ENCODE data around the gene LARGE1. TPM values are rescaled to one million over a fixed set of nuclear protein-coding genes. Genes with fewer than 3 reads are reported as not detected.

LARGE1 gene
- total and polyA plus RNA-seq, 2 of the 8 experiments (the other 6 are each of a cell fraction or from before 2014, with no cell fraction given): 43.7 to 83.0 TPM

DNA sequence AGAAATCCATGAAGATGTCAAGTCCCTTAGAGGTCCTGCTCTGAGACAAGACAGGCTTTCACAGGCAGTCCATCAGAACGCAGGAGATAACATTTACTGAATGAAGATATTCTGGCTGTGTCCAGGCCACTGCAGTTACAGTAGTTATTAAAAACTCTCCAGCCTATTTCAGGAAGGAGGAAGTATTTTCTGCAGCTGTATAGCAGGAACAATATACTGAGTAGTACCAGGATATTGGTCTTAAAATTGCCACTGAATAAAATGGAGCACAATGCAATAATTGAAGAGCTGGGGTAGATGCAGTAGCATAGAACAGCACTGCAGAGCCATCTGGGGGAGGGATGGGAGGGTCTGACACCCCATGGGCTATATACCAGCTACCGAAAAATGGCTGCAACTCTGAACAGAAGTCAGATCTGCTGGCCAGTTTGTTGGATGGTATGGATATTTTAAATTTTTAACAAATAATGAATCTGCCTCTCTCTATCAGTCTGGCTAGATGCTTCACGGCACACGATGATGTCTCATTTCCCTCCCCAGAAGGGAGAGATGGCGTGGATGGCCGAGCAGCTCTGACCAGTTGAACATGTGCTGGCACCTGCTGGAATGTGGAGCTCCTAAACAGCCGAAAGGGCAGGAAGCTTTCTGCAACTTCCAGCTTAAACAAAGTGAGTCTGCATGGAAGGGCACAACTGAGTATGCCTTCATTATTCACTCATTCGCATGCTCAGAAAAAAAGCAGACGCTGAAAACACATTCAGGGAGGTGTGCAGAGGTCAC is 520.0 kb downstream of the LARGE1 start:
- no peaks in the 10 kb centered on the region for H3K36me3 ChIP-seq (ENCODE audit: control insufficient read depth in 2 of 4, insufficient read depth in 4 of 4, low read length in 3 of 4)
- H2BK20ac ChIP-seq (ENCODE audit: low read length): no peak overlapping the region
- no peaks in the 10 kb centered on the region for H3K9me3 ChIP-seq (ENCODE audit: insufficient read depth in 2 of 2, low read depth in 1 of 2, low read length in 1 of 2)
- no peak overlapping the region for H4K91ac ChIP-seq (replicated peaks; ENCODE audit: insufficient read length, low read length)
- H4K5ac ChIP-seq (ENCODE audit: insufficient read length, low read depth, low read length): no peak overlapping the region
- FAIRE-seq: no peak
- no peak overlapping the region for H2BK15ac ChIP-seq (ENCODE audit: low read length)
- DNase-seq (ENCODE audit: low read depth in 1 of 2, low spot score in 2 of 2): no peak
- H4K20me1 ChIP-seq (replicated peaks in 1 of 2; ENCODE audit: control insufficient read depth in 1 of 2, insufficient read depth in 2 of 2, low read length in 2 of 2): no peaks in the 10 kb centered on the region
- no peak for TF ChIP-seq ATF2 (IDR thresholded peaks at IDR 0.05; ENCODE audit: low read length)
- no peak for TF ChIP-seq MAX (IDR thresholded peaks at IDR 0.05)
- TF ChIP-seq SP4 (IDR thresholded peaks at IDR 0.05; ENCODE audit: low read length): no peak
- TF ChIP-seq NRF1 (IDR thresholded peaks at IDR 0.05; ENCODE audit: low read depth, low read length): no peak
- TF ChIP-seq EZH2 (IDR thresholded peaks at IDR 0.05; ENCODE audit: low read depth, low read length, severe bottlenecking): no peak
- H3K4me1 ChIP-seq (replicated peaks in 1 of 4; ENCODE audit: control insufficient read depth in 3 of 4, insufficient read depth in 4 of 4, low read length in 3 of 4): no peaks in the 10 kb centered on the region
- no peak overlapping the region for H2BK120ac ChIP-seq (replicated peaks; ENCODE audit: low read depth, low read length)
- ChIA-PET CTCF (ENCODE audit: partially characterized antibody) (interaction anchor here (1.0 to 2.1 kb wide), 2 partner anchors 11 to 20 kb away, joined by 3 to 5 read pairs; no protein-coding TSS in a partner anchor), POLR2A (ENCODE audit: partially characterized antibody) (interaction anchor here (0.5 to 0.9 kb wide), 2 partner anchors 9 to 47 kb away, joined by 3 read pairs; no protein-coding TSS in a partner anchor)
- no peak overlapping the region for H3K56ac ChIP-seq (replicated peaks; ENCODE audit: insufficient read length, low read depth, low read length)
- no peaks in the 10 kb centered on the region for H3K27me3 ChIP-seq (replicated peaks in 1 of 4; ENCODE audit: control insufficient read depth in 3 of 4, extremely low read depth in 1 of 4, insufficient read depth in 3 of 4, low read length in 3 of 4)
- no peak overlapping the region for H4K8ac ChIP-seq (ENCODE audit: extremely low read depth, insufficient read depth, low read length)
- 89% methylated on average over 9 of the region's 9 CpGs; no CpG with 5 or more reads in 1 of the 2 experiments for WGBS, 2 experiments (ENCODE audit: extremely low coverage in 1 of 2, insufficient coverage in 1 of 2, insufficient read length in 1 of 2, insufficient replicate concordance in 2 of 2, low coverage in 1 of 2, low lambda C conversion rate in 2 of 2, missing lambda C conversion rate in 1 of 2)
- H3K4me2 ChIP-seq (ENCODE audit: insufficient read depth in 1 of 2, low read depth in 2 of 2, low read length in 2 of 2): no peak overlapping the region
- H3K9ac ChIP-seq (replicated peaks in 1 of 4; ENCODE audit: extremely low read depth in 1 of 4, low read depth in 3 of 4, low read length in 3 of 4): no peak overlapping the region
- no peaks in the 10 kb centered on the region for H3K23me2 ChIP-seq (ENCODE audit: low read depth, low read length)
- no peak overlapping the region for H3K4me3 ChIP-seq (ENCODE audit: extremely low read depth in 1 of 4, insufficient read depth in 2 of 4, low read depth in 3 of 4, low read length in 4 of 4)
- no peak overlapping the region for H3K23ac ChIP-seq (ENCODE audit: insufficient read length)
- no peak overlapping the region for H3K18ac ChIP-seq (ENCODE audit: extremely low read depth, low read length)
- no peak overlapping the region for H3K27ac ChIP-seq (ENCODE audit: low read depth, low read length)
- no peak overlapping the region for H2BK5ac ChIP-seq (ENCODE audit: low read depth, low read length)
- no peak overlapping the region for H3K14ac ChIP-seq (ENCODE audit: insufficient read length)
- no peaks in the 10 kb centered on the region for H3K79me2 ChIP-seq (ENCODE audit: control insufficient read depth in 1 of 2, insufficient read depth in 2 of 2, low read length in 2 of 2)
- H2AK5ac ChIP-seq (ENCODE audit: low read depth, low read length): no peak overlapping the region
- 0 out of 2 replicates have a peak, but pooled peaks cover 2% of the 10 kb centered on the region for H3K79me1 ChIP-seq (ENCODE audit: low read depth, low read length)
- no peak overlapping the region for H2AFZ ChIP-seq (ENCODE audit: low read length)
- H3K4ac ChIP-seq (replicated peaks; ENCODE audit: insufficient read length, low read depth, low read length): no peak overlapping the region
- no peak overlapping the region for H2BK12ac ChIP-seq (ENCODE audit: low read depth, low read length)
